PC-3 (cell line): Measurements from ENCODE around the gene TEAD1. TPM values are rescaled to one million over a fixed set of nuclear protein-coding genes. Genes with fewer than 3 reads are reported as not detected.
A peak's percentile ranks its signal among the peaks of the same experiment; 100 is the strongest.

Experiments
- ATAC-seq: fragments of 200-7000 bp; cut with Tn5 transposase; 2 replicates; pipeline ENCODE4 v1.9.1; 2020; ENCODE audit warnings: mild to moderate bottlenecking, moderate library complexity
- BruUV-seq: library from RNA; stranded (reverse); fragments of 400-500 nt; replicated peaks from 2 replicates; lab custom pipeline; 2021; lab: Mats Ljungman, UMichigan
- CTCF ChIA-PET: fragments of 300-600 bp; sonication (Branson Sonifier 250); formaldehyde crosslinking; loops from one replicate; lab custom pipeline; 2022; ENCODE audit warnings: antibody characterized with exemption; lab: Charles Lee
- POLR2A ChIA-PET: fragments of 300-600 bp; sonication (Branson Sonifier 250); formaldehyde crosslinking; loops from one replicate; lab custom pipeline; 2022; ENCODE audit warnings: antibody characterized with exemption; ENCODE audit not compliant: unreplicated experiment; lab: Charles Lee
- DNase-seq: peaks from one replicate; pipeline ENCODE4 v3.0.0-alpha.2; 2015
- H2AFZ ChIP-seq: fragments of 300-600 bp; sonication (generic); 2 replicates; pipeline ENCODE4 v1.6.0; 2016; ENCODE audit warnings: antibody characterized with exemption, low read length
- H3F3A ChIP-seq: fragments of 300-600 bp; sonication (generic); one replicate; pipeline ENCODE4 v1.6.0; 2017; ENCODE audit warnings: antibody characterized with exemption, low read length, control low read depth, mild to moderate bottlenecking; ENCODE audit not compliant: unreplicated experiment
- H3K27ac ChIP-seq: fragments of 300-600 bp; sonication (generic); 2 replicates; pipeline ENCODE4 v1.5.1; 2016; ENCODE audit warnings: mild to moderate bottlenecking, low read length
- H3K27me3 ChIP-seq: fragments of 300-600 bp; sonication (generic); 2 replicates; pipeline ENCODE4 v1.6.1; 2016; ENCODE audit warnings: low read length, mixed read lengths
- H3K36me3 ChIP-seq: fragments of 300-600 bp; sonication (generic); 2 replicates; pipeline ENCODE4 v1.6.1; 2016; ENCODE audit warnings: low read depth, mixed run types, low read length, mixed read lengths
- H3K4me1 ChIP-seq: fragments of 300-600 bp; sonication (generic); 2 replicates; pipeline ENCODE4 v1.5.1; 2016; ENCODE audit warnings: low read length; ENCODE audit not compliant: insufficient read depth
- H3K4me2 ChIP-seq: fragments of 300-600 bp; sonication (generic); 2 replicates; pipeline ENCODE4 v1.6.0; 2016; ENCODE audit warnings: low read length
- H3K4me3 ChIP-seq: fragments of 300-600 bp; sonication (generic); 2 replicates; pipeline ENCODE4 v1.5.1; 2016; ENCODE audit warnings: mild to moderate bottlenecking, low read length, mixed read lengths
- H3K79me2 ChIP-seq: fragments of 300-600 bp; sonication (generic); 2 replicates; pipeline ENCODE4 v1.6.1; 2017; ENCODE audit warnings: low read length, mixed read lengths
- H3K9ac ChIP-seq: fragments of 300-600 bp; sonication (generic); 2 replicates; pipeline ENCODE4 v1.6.0; 2016; ENCODE audit warnings: mild to moderate bottlenecking, low read length
- H3K9me2 ChIP-seq: fragments of 300-600 bp; sonication (generic); replicated peaks from 2 replicates; pipeline ENCODE4 v1.6.1; 2016; ENCODE audit warnings: mixed run types, low read length, mixed read lengths
- H3K9me3 ChIP-seq: fragments of 300-600 bp; sonication (generic); 2 replicates; pipeline ENCODE4 v1.6.1; 2016; ENCODE audit warnings: low read length, mixed read lengths
- H4K20me1 ChIP-seq: fragments of 300-600 bp; sonication (generic); 2 replicates; pipeline ENCODE4 v1.6.1; 2016; ENCODE audit warnings: low read length, mixed read lengths
- EZH2 ChIP-seq: fragments of 300-600 bp; sonication (generic); IDR thresholded peaks from one replicate; pipeline ENCODE4 v1.6.1; 2017; ENCODE audit warnings: antibody characterized with exemption, mild to moderate bottlenecking, low read length; ENCODE audit not compliant: unreplicated experiment
- EZH2phosphoT487 ChIP-seq: fragments of 300-600 bp; sonication (generic); IDR thresholded peaks from 2 replicates; pipeline ENCODE4 v1.6.1; 2018; ENCODE audit warnings: mild to moderate bottlenecking, antibody characterized with exemption, low read length, borderline replicate concordance
- intact Hi-C: fragments of 100-400 bp; cut with micrococcal nuclease; formaldehyde crosslinking; loops from 2 replicates; pipeline ENCODE4 v1.9.0; 2023
- total RNA-seq: library from RNA; depleted of rRNA; stranded (reverse); fragments of >200 nt; gene quantifications from 2 replicates; pipeline ENCODE4 v1.2.3, GENCODE V29; 2014
- TF ChIP-seq, protein P1 (sequence below): fragments of 300-600 bp; sonication (generic); conservative IDR thresholded peaks from 2 replicates; pipeline ENCODE4 v1.5.1; 2017; ENCODE audit warnings: antibody characterized with exemption, low read depth, mild to moderate bottlenecking, low read length

Gene TEAD1
- total RNA-seq, 1 experiment from 2014 or later = 70.2 TPM

- Histone ChIP-seq H2AFZ (no peak overlapping the region), H3K4me3 (no peak overlapping the region), H3K36me3 (0 out of 2 replicates have a peak, but pooled peaks cover 6% of the 10 kb centered on the region), H3F3A (no peaks in the 10 kb centered on the region), H3K27ac (peak overlapping the region; percentile 87), H3K79me2 (peaks cover 92% of the 10 kb centered on the region), H3K4me2 (peak overlapping the region; percentile 62), H3K27me3 (no peaks in the 10 kb centered on the region), H3K9me2 (no peaks in the 10 kb centered on the region), H3K9me3 (no peaks in the 10 kb centered on the region), H3K9ac (no peak overlapping the region; the same call in 1 of the 2 replicates), H3K4me1 (peaks cover 42% of the 10 kb centered on the region), H4K20me1 (no peaks in the 10 kb centered on the region)
- DNase-seq (no peak), ATAC-seq (no peak)
- TF ChIP-seq EZH2phosphoT487 (no peak), EZH2 (no peak)
- TF ChIP-seq, protein P1, sequence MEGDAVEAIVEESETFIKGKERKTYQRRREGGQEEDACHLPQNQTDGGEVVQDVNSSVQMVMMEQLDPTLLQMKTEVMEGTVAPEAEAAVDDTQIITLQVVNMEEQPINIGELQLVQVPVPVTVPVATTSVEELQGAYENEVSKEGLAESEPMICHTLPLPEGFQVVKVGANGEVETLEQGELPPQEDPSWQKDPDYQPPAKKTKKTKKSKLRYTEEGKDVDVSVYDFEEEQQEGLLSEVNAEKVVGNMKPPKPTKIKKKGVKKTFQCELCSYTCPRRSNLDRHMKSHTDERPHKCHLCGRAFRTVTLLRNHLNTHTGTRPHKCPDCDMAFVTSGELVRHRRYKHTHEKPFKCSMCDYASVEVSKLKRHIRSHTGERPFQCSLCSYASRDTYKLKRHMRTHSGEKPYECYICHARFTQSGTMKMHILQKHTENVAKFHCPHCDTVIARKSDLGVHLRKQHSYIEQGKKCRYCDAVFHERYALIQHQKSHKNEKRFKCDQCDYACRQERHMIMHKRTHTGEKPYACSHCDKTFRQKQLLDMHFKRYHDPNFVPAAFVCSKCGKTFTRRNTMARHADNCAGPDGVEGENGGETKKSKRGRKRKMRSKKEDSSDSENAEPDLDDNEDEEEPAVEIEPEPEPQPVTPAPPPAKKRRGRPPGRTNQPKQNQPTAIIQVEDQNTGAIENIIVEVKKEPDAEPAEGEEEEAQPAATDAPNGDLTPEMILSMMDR = no peak
- POLR2A ChIA-PET = no interaction called here
- CTCF ChIA-PET = no interaction called here
- no TSS peak for BruUV-seq
- intact Hi-C loops = loop anchor here (2.0 to 5.0 kb wide), 2 partner anchors 46 to 79 kb away; no protein-coding TSS in a partner anchor
Observed at GRCh38 chr11:12770966-12771597, 96.9 kb downstream of the TEAD1 start.

GRCh38 chr11:12771875-12772274 lies 97.7 kb downstream of the TEAD1 start:
- TF ChIP-seq, protein P1 = no peak
- TF ChIP-seq EZH2phosphoT487 = no peak
- TF ChIP-seq EZH2 = no peak
- no peaks in the 10 kb centered on the region for H3K9me2 ChIP-seq
- no peak overlapping the region for H3K27ac ChIP-seq
- H3K79me2 ChIP-seq = peaks cover 90% of the 10 kb centered on the region
- no peak overlapping the region for H2AFZ ChIP-seq
- H3K9ac ChIP-seq = no peak overlapping the region
- no TSS peak for BruUV-seq
- peaks cover 42% of the 10 kb centered on the region for H3K4me1 ChIP-seq
- no peaks in the 10 kb centered on the region for H3F3A ChIP-seq
- DNase-seq (no peak), ATAC-seq (no peak)
- no peak overlapping the region for H3K4me2 ChIP-seq
- 0 out of 2 replicates have a peak, but pooled peaks cover 6% of the 10 kb centered on the region for H3K36me3 ChIP-seq
- H3K4me3 ChIP-seq = no peak overlapping the region
- H3K27me3 ChIP-seq = no peaks in the 10 kb centered on the region
- H3K9me3 ChIP-seq = no peaks in the 10 kb centered on the region
- CTCF ChIA-PET = no interaction called here
- intact Hi-C loops = loop anchor here (2.0 to 5.0 kb wide), 2 partner anchors 47 to 80 kb away; no protein-coding TSS in a partner anchor
- POLR2A ChIA-PET = no interaction called here
- no peaks in the 10 kb centered on the region for H4K20me1 ChIP-seq

- TF ChIP-seq EZH2phosphoT487 = no peak
- TF ChIP-seq, protein P1 = no peak
- TF ChIP-seq EZH2 = no peak
- Histone ChIP-seq H3K27me3 (no peaks in the 10 kb centered on the region), H3K9me3 (no peaks in the 10 kb centered on the region), H3K4me2 (no peak overlapping the region), H3K9ac (no peak overlapping the region), H2AFZ (no peak overlapping the region), H3K27ac (no peak overlapping the region), H3K9me2 (no peaks in the 10 kb centered on the region), H3K36me3 (0 out of 2 replicates have a peak, but pooled peaks cover 6% of the 10 kb centered on the region), H3K4me1 (peaks cover 42% of the 10 kb centered on the region), H3K79me2 (peaks cover 90% of the 10 kb centered on the region), H3K4me3 (no peak overlapping the region), H3F3A (no peaks in the 10 kb centered on the region), H4K20me1 (no peaks in the 10 kb centered on the region)
- DNase-seq (no peak), ATAC-seq (no peak)
- no TSS peak for BruUV-seq
- intact Hi-C loops = loop anchor here (5.0 kb wide), 1 partner anchor 80 kb away; no protein-coding TSS in a partner anchor
- POLR2A ChIA-PET = no interaction called here
- CTCF ChIA-PET = no interaction called here
Observed at GRCh38 chr11:12772324-12772723, 98.1 kb downstream of the TEAD1 start.
